Psoas muscle (tissue), 8 donors: ENCODE data around the gene GCNT4. TPM values are rescaled to one million over a fixed set of nuclear protein-coding genes. Genes with fewer than 3 reads are reported as not detected.

Experiments used
- ATAC-seq, 4 donors: fragments of 200-7000 bp; cut with Tn5 transposase; one replicate each; pipeline ENCODE4 v1.9.1; 2020; ENCODE audit warnings: moderate library complexity in 3 of 4, mild to moderate bottlenecking in 2 of 4
- DNase-seq, 2 donors: peaks; one replicate each; pipeline ENCODE4 v3.0.0-alpha.2; 2020
- H3K27ac ChIP-seq: fragments of 200-600 bp; one replicate; pipeline ENCODE4 v1.8.0; 2022
- H3K27me3 ChIP-seq, 3 donors: fragments of 200-600 bp in 1 of 3; one replicate each; pipeline versions ENCODE4 v1.6.1 to v1.8.0; 2013 to 2022; ENCODE audit warnings: low read length in 2 of 3, mild to moderate bottlenecking in 2 of 3, moderate library complexity in 1 of 3; ENCODE audit not compliant: insufficient read depth in 3 of 3
- H3K36me3 ChIP-seq, 2 donors: fragments of 200-600 bp in 1 of 2; one replicate each; pipeline versions ENCODE4 v1.6.1 to v1.8.0; 2013 to 2022; ENCODE audit warnings: low read depth in 1 of 2, mild to moderate bottlenecking in 1 of 2, moderate library complexity in 1 of 2; ENCODE audit not compliant: insufficient read depth in 1 of 2
- H3K4me1 ChIP-seq: fragments of 200-600 bp; one replicate; pipeline ENCODE4 v1.8.0; 2022
- H3K4me3 ChIP-seq: fragments of 200-600 bp; one replicate; pipeline ENCODE4 v1.8.0; 2022; ENCODE audit warnings: mild to moderate bottlenecking
- H3K9me3 ChIP-seq: fragments of 200-600 bp; one replicate; pipeline ENCODE4 v1.8.0; 2022
- WGBS, 3 donors: extraction: QIAGEN DNeasy Blood & Tissue Kit; methylation state at CpG; one replicate each; pipeline versions ENCODE4 v1.1.6 to v1.1.7; 2013; 5-methylcytosine and 5-hydroxymethylcytosine counted together
- intact Hi-C, 2 donors: fragments of 100-400 bp; cut with DNase I; formaldehyde crosslinking; loops; one replicate each; pipeline versions ENCODE4 v1.11.0 to v1.14.2; 2022
- polyA plus RNA-seq, 3 donors: library from polyadenylated mRNA; stranded (reverse); fragments of 200-250 nt; gene quantifications; one replicate each; pipeline ENCODE4 v1.2.3, GENCODE V29; 2013
- total RNA-seq, 4 donors: library from RNA; stranded (reverse); fragmentation: NEBNext Ultra II Directional in 2 of 4; extraction: Animal tissue kit (Norgen Biotek cat#: 25700) in 2 of 4; gene quantifications; one replicate each; pipeline versions ENCODE4 v1.2.1 to v1.2.4, GENCODE V29; 2021 to 2023
- TF ChIP-seq, protein P1 (sequence below): fragments of 200-600 bp; IDR thresholded peaks from one replicate; pipeline ENCODE4 v1.8.0; 2022; ENCODE audit warnings: antibody characterized with exemption
- donor health status: healthy with polysubstance abuse.
- donor health status: DM: no; HTN: no; CAD: no; lungs with moderate emphysema.
- donor health status: Bipolar disorder and iron deficiency.
- donor health status: healthy.
- donor health status: DM: yes; HTN: yes; CAD: no.
- donor health status: DM: no; HTN: no; CAD: no.
- donor health status: DM: no; HTN: no; CAD: no.
- donor health status: DM: yes; HTN: yes; CAD: no.

Gene GCNT4
- total and polyA plus RNA-seq, 7 donors, result 0.65 to 3.5 (median 1.5) TPM

DNA sequence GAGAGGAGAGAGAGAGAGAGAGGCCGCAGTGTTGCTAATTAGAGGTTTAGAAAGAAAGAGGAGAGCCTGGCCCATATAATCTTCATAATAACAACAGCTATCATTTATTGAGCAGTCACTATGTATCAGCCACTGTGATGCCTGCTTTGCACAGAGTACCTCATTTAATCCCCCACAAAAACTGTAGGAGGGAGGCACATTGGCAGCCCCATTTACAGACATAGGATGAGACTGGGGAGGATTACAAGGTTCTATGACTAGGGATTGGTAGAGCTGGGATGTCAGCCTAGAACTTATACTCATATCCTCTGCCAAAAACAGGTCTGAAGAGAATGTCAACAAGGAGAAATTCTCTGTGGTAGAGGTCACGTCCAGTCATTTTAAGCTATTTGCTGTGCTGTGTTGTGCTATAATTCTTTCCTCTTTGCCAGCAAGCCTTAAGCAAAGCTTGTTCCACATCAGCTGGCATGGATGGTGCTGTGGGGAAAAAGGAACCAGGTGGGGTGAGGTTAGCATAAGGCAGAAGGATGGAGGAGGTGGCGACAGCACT is 6.7 kb upstream of the GCNT4 start:
- H3K9me3 ChIP-seq, result no peaks in the 10 kb centered on the region
- 86 to 91% (median 88%) methylated on average over 3 of the region's 3 CpGs for WGBS, 3 donors

DNA sequence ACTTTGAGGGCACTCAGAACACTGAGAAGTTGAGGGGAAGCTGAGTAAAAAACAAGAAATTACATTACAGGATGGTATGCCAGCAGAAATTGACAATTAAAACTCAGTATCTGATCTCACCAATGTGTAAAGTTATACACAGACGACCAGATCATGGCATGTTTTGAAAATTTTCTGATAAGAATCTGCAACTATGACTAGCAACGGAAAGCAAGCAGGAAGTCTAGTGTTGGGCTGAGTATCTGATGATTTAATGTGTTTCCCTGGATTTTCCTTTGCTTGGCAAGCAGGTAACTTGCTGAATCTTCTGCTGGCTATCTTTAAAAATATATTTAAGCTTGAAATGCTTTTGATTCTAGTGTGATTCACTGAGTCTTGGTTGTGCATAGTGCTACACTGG is 5.2 kb upstream of the GCNT4 start:
- H3K27me3 ChIP-seq, result no peaks in the 10 kb centered on the region
- H3K4me1 ChIP-seq, result peaks cover 7% of the 10 kb centered on the region
- TF ChIP-seq, protein P1, sequence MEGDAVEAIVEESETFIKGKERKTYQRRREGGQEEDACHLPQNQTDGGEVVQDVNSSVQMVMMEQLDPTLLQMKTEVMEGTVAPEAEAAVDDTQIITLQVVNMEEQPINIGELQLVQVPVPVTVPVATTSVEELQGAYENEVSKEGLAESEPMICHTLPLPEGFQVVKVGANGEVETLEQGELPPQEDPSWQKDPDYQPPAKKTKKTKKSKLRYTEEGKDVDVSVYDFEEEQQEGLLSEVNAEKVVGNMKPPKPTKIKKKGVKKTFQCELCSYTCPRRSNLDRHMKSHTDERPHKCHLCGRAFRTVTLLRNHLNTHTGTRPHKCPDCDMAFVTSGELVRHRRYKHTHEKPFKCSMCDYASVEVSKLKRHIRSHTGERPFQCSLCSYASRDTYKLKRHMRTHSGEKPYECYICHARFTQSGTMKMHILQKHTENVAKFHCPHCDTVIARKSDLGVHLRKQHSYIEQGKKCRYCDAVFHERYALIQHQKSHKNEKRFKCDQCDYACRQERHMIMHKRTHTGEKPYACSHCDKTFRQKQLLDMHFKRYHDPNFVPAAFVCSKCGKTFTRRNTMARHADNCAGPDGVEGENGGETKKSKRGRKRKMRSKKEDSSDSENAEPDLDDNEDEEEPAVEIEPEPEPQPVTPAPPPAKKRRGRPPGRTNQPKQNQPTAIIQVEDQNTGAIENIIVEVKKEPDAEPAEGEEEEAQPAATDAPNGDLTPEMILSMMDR, result no peak
- WGBS, 3 donors, result 49 to 61% (median 53%) methylated on average over 2 of the region's 2 CpGs
- ATAC-seq (no peak), DNase-seq (no peak)
- H3K4me3 ChIP-seq, result no peak overlapping the region
- no peaks in the 10 kb centered on the region for H3K9me3 ChIP-seq
- no peaks in the 10 kb centered on the region for H3K36me3 ChIP-seq
- H3K27ac ChIP-seq, result no peak overlapping the region
- intact Hi-C loops, result no loop called here

More for the DNA sequence above, 6.7 kb upstream of the GCNT4 start:
- intact Hi-C loops, result no loop called here
- no peak overlapping the region for H3K27ac ChIP-seq
- ATAC-seq, result no peak
- TF ChIP-seq, protein P1, result no peak
- no peak for DNase-seq
- no peaks in the 10 kb centered on the region for H3K27me3 ChIP-seq
- peaks cover 7% of the 10 kb centered on the region for H3K4me1 ChIP-seq
- H3K4me3 ChIP-seq, result no peak overlapping the region
- no peaks in the 10 kb centered on the region for H3K36me3 ChIP-seq

DNA sequence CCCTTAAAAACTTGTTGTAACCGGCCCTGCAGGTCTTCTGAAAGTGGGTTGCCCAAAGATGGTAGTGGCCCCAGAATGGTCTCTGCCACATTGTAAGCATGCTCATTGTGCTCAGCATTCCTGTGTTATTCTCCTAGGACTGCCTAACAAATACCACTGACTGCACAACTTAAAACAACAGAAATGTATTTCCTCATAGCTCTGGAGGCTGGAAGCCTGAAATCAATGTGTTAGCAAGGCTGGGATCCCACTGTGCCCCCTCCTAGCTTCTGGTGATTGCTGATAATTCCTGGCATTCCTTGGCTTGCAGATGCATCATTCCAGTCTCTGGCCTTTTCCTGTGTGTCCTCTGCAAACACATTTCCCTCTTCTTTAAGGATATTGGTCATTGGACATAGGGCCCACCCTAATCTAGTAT is 3.4 kb upstream of the GCNT4 start:
- 86 to 97% (median 94%) methylated on average over 1 of the region's 1 CpG for WGBS, 3 donors
- Histone ChIP-seq H3K4me3 (no peak overlapping the region), H3K9me3 (no peaks in the 10 kb centered on the region), H3K27ac (no peak overlapping the region), H3K36me3 (no peaks in the 10 kb centered on the region), H3K27me3 (no peaks in the 10 kb centered on the region), H3K4me1 (peaks cover 7% of the 10 kb centered on the region)
- intact Hi-C loops, result no loop called here
- no peak for ATAC-seq
- TF ChIP-seq, protein P1, result no peak
- DNase-seq, result no peak

DNA sequence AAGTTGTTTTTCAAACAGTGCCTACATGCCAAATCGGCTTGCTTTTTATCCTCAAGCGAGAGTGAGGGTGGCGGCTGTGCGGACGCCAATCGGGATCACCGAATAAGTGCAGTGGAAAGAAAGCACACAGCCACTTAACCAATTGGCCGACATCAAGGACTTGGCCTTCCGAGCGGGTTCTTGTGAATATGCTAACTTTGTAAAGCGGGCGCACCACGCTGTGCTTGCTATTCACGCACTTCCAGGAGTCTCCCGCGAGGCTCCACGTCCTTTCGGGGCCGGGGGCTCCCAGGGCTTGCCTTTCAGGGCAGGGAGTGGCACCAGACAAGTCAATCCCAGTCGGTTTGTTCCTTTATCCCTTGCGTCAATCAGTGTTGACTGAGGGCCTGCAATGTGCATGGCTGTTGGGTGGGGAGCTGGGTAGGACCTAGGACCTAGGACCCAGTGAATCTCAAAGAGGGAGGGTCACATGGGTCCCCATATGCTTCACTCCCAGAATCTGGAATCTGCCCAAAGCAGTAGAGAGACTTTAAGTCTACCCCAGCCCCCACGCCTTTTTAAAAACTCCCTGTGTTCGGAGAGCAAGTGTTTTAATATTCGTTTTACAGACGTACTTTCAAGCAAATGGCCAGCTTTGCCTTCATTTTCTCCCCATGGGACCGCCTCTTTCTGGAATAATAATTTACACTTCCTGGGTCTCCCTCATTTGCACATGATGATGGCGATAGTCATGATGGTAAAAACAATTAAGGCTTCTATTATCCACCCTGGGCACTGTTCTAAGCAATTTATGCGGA is 2.0 kb upstream of the GCNT4 start:
- Histone ChIP-seq H3K9me3 (no peaks in the 10 kb centered on the region), H3K27me3 (no peaks in the 10 kb centered on the region), H3K36me3 (no peaks in the 10 kb centered on the region), H3K27ac (peak overlapping the region; percentile 88), H3K4me3 (peak overlapping the region; percentile 90), H3K4me1 (peaks cover 10% of the 10 kb centered on the region)
- peak; percentile 33 to 62 for DNase-seq
- ATAC-seq, result peak; percentile 2 to 39 (median 17)
- intact Hi-C loops, result loop anchor here (5.0 kb wide), 2 partner anchors 183 to 283 kb away; partner anchors contain the start of genes HMGCR (in 2 of the 2) and ANKRD31 (in 1 of the 2)
- WGBS, 3 donors, result 19 to 25% (median 24%) methylated on average over 28 of the region's 28 CpGs
- TF ChIP-seq, protein P1, result no peak
